PC-9 (cell line): ENCODE data around the gene PCDHGC4. TPM values are rescaled to one million over a fixed set of nuclear protein-coding genes. Genes with fewer than 3 reads are reported as not detected.
A peak's percentile ranks its signal among the peaks of the same experiment; 100 is the strongest.

ENCODE experiments used
- BruUV-seq: library from RNA; stranded (reverse); fragments of 400-500 nt; replicated peaks from 2 replicates; lab custom pipeline; 2021; lab: Mats Ljungman, UMichigan
- CTCF ChIA-PET: fragments of 300-600 bp; sonication (Branson Sonifier 250); formaldehyde crosslinking; loops from one replicate; lab custom pipeline; 2022; ENCODE audit warnings: antibody characterized with exemption; lab: Charles Lee
- POLR2A ChIA-PET: fragments of 300-600 bp; sonication (Branson Sonifier 250); formaldehyde crosslinking; loops from one replicate; lab custom pipeline; 2022; ENCODE audit warnings: antibody characterized with exemption; ENCODE audit not compliant: unreplicated experiment; lab: Charles Lee
- DNase-seq, 2 experiments: peaks; one replicate each; pipeline versions ENCODE4 v3.0.0 to v3.0.0-alpha.2; 2015 to 2022; ENCODE audit warnings: mixed read lengths in 1 of 2
- H2AFZ ChIP-seq: fragments of 200-600 bp; sonication (generic); 2 replicates; pipeline ENCODE4 v1.8.1; 2017; ENCODE audit warnings: antibody characterized with exemption
- H3F3A ChIP-seq: fragments of 200-600 bp; sonication (generic); 2 replicates; pipeline ENCODE4 v1.8.1; 2017; ENCODE audit warnings: antibody characterized with exemption, mild to moderate bottlenecking, low read depth; ENCODE audit not compliant: insufficient read depth
- H3K27ac ChIP-seq: fragments of 200-600 bp; sonication (generic); 2 replicates; pipeline ENCODE4 v1.6.1; 2016; ENCODE audit warnings: mixed run types
- H3K27me3 ChIP-seq: fragments of 200-600 bp; sonication (generic); 2 replicates; pipeline ENCODE4 v1.6.1; 2016; ENCODE audit warnings: low read depth, mixed run types; ENCODE audit not compliant: insufficient read depth
- H3K36me3 ChIP-seq: fragments of 200-600 bp; sonication (generic); 2 replicates; pipeline ENCODE4 v1.6.1; 2016; ENCODE audit warnings: low read depth, mixed run types
- H3K4me1 ChIP-seq: fragments of 200-600 bp; sonication (generic); replicated peaks from 2 replicates; pipeline ENCODE4 v1.6.1; 2016; ENCODE audit warnings: mixed run types; ENCODE audit not compliant: insufficient read depth
- H3K4me2 ChIP-seq: fragments of 200-600 bp; sonication (generic); 2 replicates; pipeline ENCODE4 v1.6.1; 2017; ENCODE audit warnings: mixed run types
- H3K4me3 ChIP-seq: fragments of 200-600 bp; sonication (generic); 2 replicates; pipeline ENCODE4 v1.6.1; 2016; ENCODE audit warnings: mixed run types
- H3K79me2 ChIP-seq: fragments of 200-600 bp; sonication (generic); 2 replicates; pipeline ENCODE4 v1.6.1; 2017; ENCODE audit warnings: low read depth, mixed run types
- H3K9me2 ChIP-seq: fragments of 200-600 bp; sonication (generic); 2 replicates; pipeline ENCODE4 v1.8.1; 2017; ENCODE audit warnings: mild to moderate bottlenecking; ENCODE audit not compliant: insufficient read depth
- H3K9me3 ChIP-seq: fragments of 200-600 bp; sonication (generic); 2 replicates; pipeline ENCODE4 v1.8.1; 2016; ENCODE audit warnings: low read depth; ENCODE audit not compliant: insufficient read depth
- H4K20me1 ChIP-seq: fragments of 200-600 bp; sonication (generic); 2 replicates; pipeline ENCODE4 v1.8.1; 2017; ENCODE audit not compliant: insufficient read depth
- CTCF ChIP-seq: fragments of 200-600 bp; sonication (generic); conservative IDR thresholded peaks from 2 replicates; pipeline ENCODE4 v1.6.1; 2017; ENCODE audit warnings: mixed run types, antibody characterized with exemption, mild to moderate bottlenecking, moderate library complexity
- EZH2 ChIP-seq: fragments of 200-600 bp; sonication (generic); IDR thresholded peaks from 2 replicates; pipeline ENCODE4 v1.8.0; 2017; ENCODE audit warnings: antibody characterized with exemption, low read depth
- intact Hi-C: fragments of 100-400 bp; cut with micrococcal nuclease; formaldehyde crosslinking; loops from one replicate; pipeline ENCODE4 v1.10.0; 2022; ENCODE audit not compliant: unreplicated experiment
- total RNA-seq: library from RNA; stranded (reverse); gene quantifications from 2 replicates; pipeline ENCODE4 v1.2.3, GENCODE V29; 2021

The PCDHGC4 gene
- total RNA-seq, 1 experiment from 2014 or later, result not detected

- Histone ChIP-seq H3K4me1 (peaks cover 45% of the 10 kb centered on the region), H3K79me2 (no peaks in the 10 kb centered on the region), H3K36me3 (peaks cover 36% of the 10 kb centered on the region), H3K9me2 (no peaks in the 10 kb centered on the region), H3F3A (peaks cover 62% of the 10 kb centered on the region), H3K27ac (peak overlapping the region; percentile 92), H3K4me2 (peak overlapping the region; percentile 63), H3K4me3 (no peak overlapping the region), H2AFZ (no peak overlapping the region), H3K27me3 (no peaks in the 10 kb centered on the region), H4K20me1 (no peaks in the 10 kb centered on the region), H3K9me3 (no peaks in the 10 kb centered on the region; the same call in 1 of the 2 replicates)
- ChIA-PET POLR2A (interaction anchor here (0.6 to 0.7 kb wide), 2 partner anchors 109 to 175 kb away, joined by 3 to 4 read pairs; partner anchors contain the start of gene PCDHGA10), CTCF (interaction anchor here (0.6 to 2.3 kb wide), 8 partner anchors 36 to 183 kb away, joined by 3 to 8 read pairs (median 3); partner anchors contain the start of genes PCDHGA10, PCDHGA11, PCDHGA2 and PCDHGB3)
- no peak for TF ChIP-seq EZH2
- TF ChIP-seq CTCF, result no peak
- BruUV-seq, result no TSS peak
- peak; percentile 61 to 96 for DNase-seq
- intact Hi-C loops, result loop anchor here (5.0 to 10.0 kb wide), 2 partner anchors 44 to 197 kb away; partner anchors contain the start of genes PCDHGC3 and TAF7
Observed at GRCh38 chr5:141521244-141521781, 36.5 kb downstream of the PCDHGC4 start.

- H3K9me2 ChIP-seq, result no peaks in the 10 kb centered on the region
- peak overlapping the region; percentile 92 for H3K27ac ChIP-seq
- BruUV-seq, result no TSS peak
- H2AFZ ChIP-seq, result no peak overlapping the region
- no peak overlapping the region for H3K4me3 ChIP-seq
- ChIA-PET CTCF (no interaction called here), POLR2A (interaction anchor here (0.6 kb wide), 1 partner anchor 110 kb away, joined by 3 read pairs; the partner anchor contains the start of gene PCDHGA10)
- no peaks in the 10 kb centered on the region for H4K20me1 ChIP-seq
- no peaks in the 10 kb centered on the region; the same call in 1 of the 2 replicates for H3K9me3 ChIP-seq
- H3F3A ChIP-seq, result peaks cover 66% of the 10 kb centered on the region
- peaks cover 45% of the 10 kb centered on the region for H3K4me1 ChIP-seq
- no peak for DNase-seq
- peaks cover 29% of the 10 kb centered on the region for H3K36me3 ChIP-seq
- no peak for TF ChIP-seq EZH2
- TF ChIP-seq CTCF, result no peak
- no peaks in the 10 kb centered on the region for H3K27me3 ChIP-seq
- peak overlapping the region; percentile 52 for H3K4me2 ChIP-seq
- intact Hi-C loops, result loop anchor here (5.0 to 10.0 kb wide), 2 partner anchors 45 to 198 kb away; partner anchors contain the start of genes PCDHGC3 and TAF7
- H3K79me2 ChIP-seq, result no peaks in the 10 kb centered on the region
Observed at GRCh38 chr5:141522301-141522700, 37.5 kb downstream of the PCDHGC4 start.

- no peak for TF ChIP-seq EZH2
- no peak for TF ChIP-seq CTCF
- Histone ChIP-seq H3K36me3 (peaks cover 33% of the 10 kb centered on the region), H3K4me2 (no peak overlapping the region), H3K79me2 (no peaks in the 10 kb centered on the region), H3K27me3 (no peaks in the 10 kb centered on the region), H3F3A (peaks cover 75% of the 10 kb centered on the region), H3K9me2 (no peaks in the 10 kb centered on the region), H3K4me1 (peaks cover 45% of the 10 kb centered on the region), H3K27ac (no peak overlapping the region), H3K4me3 (no peak overlapping the region), H3K9me3 (no peaks in the 10 kb centered on the region; the same call in 1 of the 2 replicates), H2AFZ (no peak overlapping the region), H4K20me1 (no peaks in the 10 kb centered on the region)
- POLR2A ChIA-PET, result no interaction called here
- intact Hi-C loops, result loop anchor here (1.0 to 10.0 kb wide), 5 partner anchors 41 to 199 kb away; partner anchors contain the start of genes PCDHGA10, PCDHGC3 and TAF7
- BruUV-seq, result no TSS peak
- CTCF ChIA-PET, result interaction anchor here (0.5 to 1.2 kb wide), 5 partner anchors 11 to 718 kb away, joined by 3 to 8 read pairs (median 4); partner anchors contain the start of genes PCDHGA11 and PCDHGA12
- no peak for DNase-seq
Observed at GRCh38 chr5:141523991-141524390, 39.2 kb downstream of the PCDHGC4 start.
